Keratinocyte (primary cell): Measurements from ENCODE around the gene MC4R.

Source experiments
- CTCF ChIP-seq, 3 experiments: IDR thresholded peaks in 1 of 3; conservative IDR thresholded peaks in 1 of 3; optimal IDR thresholded peaks in 1 of 3; 2 replicates in 2 of 3; 3 replicates in 1 of 3; pipeline versions ENCODE3 to v1.5.1; 2011; ENCODE audit warnings: low read length in 3 of 3, mild to moderate bottlenecking in 3 of 3, moderate library complexity in 2 of 3, control low read depth in 1 of 3, inconsistent platforms in 1 of 3; ENCODE audit not compliant: insufficient read depth in 2 of 3; ENCODE audit errors: extremely low read depth in 1 of 3
- EZH2 ChIP-seq: IDR thresholded peaks from one replicate; pipeline ENCODE4 v1.6.1; 2012; ENCODE audit warnings: inconsistent platforms, mild to moderate bottlenecking, low read length, moderate library complexity

- no peak for TF ChIP-seq EZH2
- no peak for TF ChIP-seq CTCF (optimal IDR thresholded peaks at IDR 0.05 in 1 of 3, IDR thresholded peaks at IDR 0.05 in 1 of 3, conservative IDR thresholded peaks at IDR 0.05 in 1 of 3; ENCODE audit: extremely low read depth in 1 of 3, insufficient read depth in 2 of 3, low read length in 3 of 3)
These were observed 443 bp downstream of the MC4R start for GRCh38 chr18:60372132-60372531.
